HG03432 (cell line): ENCODE data around the gene KLRD1.
"Not testable (repeated sequence)": the region's sequence is repeated elsewhere in the genome, so short reads cannot be mapped to it uniquely, and the experiment has no call there.

Experiments
- ATAC-seq: cut with Tn5 transposase; IDR thresholded peaks from one replicate; pipeline ENCODE4 v1.9.1; 2021; ENCODE audit warnings: mild to moderate bottlenecking, moderate library complexity; ENCODE audit not compliant: unreplicated experiment

Gene KLRD1

DNA sequence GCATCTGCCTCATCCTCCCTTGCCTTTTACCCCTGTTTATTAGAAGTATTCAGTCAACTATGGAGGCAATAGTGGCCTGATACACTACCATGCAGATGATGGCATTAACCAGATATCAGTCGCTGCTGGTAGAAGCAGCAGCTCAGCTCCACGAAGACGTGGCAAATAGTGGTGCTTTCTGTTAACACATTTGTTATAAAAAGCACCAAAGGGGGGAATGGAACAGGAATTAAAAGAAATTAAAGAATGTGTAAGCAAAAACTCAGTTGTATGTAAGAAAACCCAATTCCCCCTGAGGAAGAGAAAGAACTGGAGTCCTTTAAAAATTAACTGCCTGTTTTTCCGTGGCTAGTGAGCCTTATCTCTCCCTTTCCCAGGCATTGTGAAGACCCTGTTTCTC is 60.0 kb downstream of the KLRD1 start:
- ATAC-seq, result not testable (repeated sequence)

DNA sequence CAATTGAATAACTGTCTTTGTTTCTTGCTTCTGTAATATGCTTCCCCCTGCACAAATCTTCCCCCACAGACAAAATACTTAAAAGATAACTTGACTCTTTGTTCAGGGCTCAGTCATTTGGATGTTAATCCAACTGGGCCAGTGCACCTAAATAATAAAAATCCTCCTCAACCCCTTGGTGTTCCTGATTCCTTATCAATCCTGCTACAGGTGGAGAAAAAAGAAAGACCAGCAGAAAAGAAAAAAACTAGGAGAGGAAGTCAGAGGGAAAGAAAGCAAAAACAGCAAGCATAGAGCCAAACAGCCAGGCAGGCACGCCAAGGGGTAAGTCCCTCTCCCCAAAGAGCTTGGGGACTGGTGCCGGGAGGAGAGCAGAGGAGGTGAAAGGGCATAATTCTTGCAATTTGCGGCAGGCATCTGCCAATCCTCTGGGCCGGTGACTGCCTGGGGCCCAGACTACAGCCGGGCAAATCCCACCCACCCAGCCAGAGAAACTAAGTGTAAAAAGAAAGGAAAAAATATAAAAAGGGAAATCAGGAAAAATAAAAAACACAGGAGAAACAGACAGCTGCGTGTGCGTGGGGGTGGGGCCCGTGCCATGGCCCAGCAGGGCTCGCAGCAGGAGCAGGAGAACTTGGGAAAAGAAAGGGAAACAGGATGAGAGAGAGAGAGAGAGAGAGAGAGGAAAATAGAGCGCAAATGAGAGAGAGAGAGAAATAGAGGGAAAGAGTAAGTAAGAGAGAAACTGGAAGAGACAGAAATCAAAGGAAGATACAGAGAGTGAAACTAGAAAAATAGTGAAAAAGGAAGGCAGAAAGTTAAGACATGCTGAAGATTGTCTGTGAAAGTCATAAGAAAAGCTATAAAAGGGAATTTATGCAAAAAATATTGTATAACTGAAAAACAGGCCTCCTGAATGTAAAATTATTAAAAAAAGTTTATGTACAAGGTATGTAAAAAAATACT is 60.8 kb downstream of the KLRD1 start:
- no peak for ATAC-seq

DNA sequence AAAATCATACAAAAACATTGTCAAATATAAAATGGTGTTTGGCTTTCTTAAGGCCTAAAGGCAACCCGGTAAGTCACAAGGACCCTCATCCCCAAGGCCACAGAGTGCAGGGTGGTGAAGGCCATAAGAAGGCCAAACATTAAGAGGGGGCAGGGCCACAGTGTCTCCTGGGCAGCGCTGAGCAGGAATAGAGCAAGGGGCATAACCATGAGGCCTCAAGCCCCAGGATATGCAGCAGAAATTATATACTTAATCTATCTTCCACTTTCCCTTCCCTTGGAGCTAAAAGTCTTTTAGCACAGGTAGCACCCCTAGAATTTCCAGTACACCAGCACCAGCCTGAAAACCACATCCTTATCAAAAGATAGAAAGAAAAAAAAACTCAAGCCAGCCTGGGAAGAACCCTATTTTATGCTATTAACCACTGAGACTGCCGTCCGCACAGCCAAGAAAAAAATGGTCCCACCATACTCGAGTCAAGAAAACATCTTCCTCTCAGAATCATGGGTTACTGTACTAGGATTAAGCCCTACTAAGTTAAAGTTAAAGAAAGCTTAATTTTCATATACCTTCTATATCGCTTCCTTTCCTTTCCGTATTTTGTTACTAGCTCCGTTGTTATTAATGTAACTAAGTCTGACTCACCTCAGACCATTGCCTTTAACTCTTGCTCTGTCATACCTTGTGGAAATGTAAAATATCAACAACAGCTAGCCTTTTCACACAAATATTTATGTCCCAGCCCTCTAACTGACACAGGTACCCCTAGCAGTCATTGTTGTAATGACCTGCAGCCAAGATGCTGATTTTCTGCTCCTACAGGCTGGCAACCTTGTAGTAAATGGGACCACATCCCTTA is 62.1 kb downstream of the KLRD1 start:
- no peak for ATAC-seq

DNA sequence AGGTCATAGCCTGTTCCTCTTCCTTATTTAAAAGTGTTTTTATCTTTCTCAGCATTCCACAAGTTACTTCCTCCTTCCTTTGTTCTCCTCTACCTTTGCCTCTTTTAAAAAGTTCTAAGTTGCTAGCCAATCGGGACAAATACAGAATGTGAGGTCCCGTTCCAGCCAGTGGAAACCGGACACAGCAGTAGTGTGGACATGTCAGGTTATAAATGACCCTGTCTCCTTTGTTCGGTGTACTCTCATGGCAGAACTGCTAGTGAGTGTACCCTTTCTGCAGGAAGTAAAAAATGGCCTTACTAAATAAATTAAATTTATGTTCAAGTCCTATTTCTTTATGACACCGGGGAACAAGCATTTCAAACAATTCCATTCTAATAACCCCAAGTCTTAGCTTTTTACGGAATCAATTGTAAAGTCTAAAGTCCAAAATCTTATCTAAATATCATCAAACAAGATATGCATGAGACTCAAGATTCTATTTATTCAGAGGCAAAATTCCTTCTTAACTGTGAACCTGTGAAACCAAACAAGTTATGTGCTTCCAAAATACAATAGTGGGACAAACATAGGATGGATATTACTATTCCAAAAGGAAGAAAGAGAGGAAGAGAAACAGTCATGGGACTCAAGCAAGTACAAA is 64.3 kb downstream of the KLRD1 start:
- ATAC-seq, result not testable (repeated sequence)

DNA sequence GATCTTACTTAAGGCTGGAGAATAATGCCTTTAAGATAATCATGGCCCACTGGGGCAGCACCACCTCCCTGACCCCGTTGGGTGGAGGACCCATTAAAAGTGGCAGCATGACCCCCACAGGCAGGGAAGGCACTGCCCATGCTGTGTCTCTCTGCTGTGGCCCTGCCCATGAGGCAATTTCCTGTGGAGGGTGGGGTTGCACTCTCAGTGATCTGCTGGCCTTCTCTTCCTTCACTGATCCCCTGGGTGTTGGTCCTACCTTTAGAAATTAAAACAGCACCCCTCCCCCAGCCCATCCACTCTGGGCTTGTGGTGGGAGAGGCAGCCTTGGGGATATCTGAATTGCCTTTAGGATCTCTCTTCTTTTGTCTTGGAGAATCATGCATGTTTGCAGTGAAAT is 64.9 kb downstream of the KLRD1 start:
- ATAC-seq, result no peak

DNA sequence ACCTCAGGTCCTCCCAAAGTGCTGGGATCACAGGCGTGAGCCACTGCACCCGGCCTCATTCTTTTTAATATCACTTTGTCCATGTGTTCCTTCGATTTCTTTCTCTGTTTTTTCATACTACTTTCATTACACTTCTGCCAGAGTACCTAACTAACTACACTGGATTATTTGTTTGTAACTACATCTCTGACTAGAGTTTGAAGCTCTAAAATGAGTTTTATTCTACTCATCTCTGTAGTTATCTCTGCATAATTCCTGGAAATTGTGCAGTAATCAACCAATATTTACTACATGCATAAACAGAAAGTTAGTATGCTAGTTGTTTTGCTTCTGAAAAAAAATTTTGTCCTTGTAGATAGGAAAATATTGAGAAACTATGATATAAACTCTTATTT is 67.0 kb downstream of the KLRD1 start:
- ATAC-seq, result no peak

DNA sequence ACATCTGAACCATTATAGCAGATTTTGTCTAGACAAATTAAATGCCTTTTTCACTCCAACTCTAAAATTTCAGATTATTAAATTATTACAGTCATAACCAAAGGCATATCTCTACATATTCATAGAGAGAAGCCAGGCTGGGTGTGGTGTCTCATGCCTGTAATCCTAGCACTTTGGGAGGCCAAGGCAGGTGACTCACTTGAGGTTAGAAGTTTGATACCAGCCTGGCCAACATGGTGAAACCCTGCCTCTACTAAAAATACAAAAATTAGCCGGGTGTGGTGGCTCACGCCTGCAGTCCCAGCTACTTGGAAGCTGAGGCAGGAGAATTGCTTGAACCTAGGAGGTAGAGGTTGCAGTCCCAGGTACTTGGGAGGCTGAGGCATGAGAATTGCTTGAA is 71.1 kb downstream of the KLRD1 start:
- not testable (repeated sequence) for ATAC-seq
